Right hindlimb (tissue), 1 donor: ENCODE results near the gene DGKH.
"Not testable (repeated sequence)": the region's sequence is repeated elsewhere in the genome, so short reads cannot be mapped to it uniquely, and the experiment has no call there.

Experiments used
- DNase-seq: peaks from one replicate; pipeline ENCODE4 v3.0.0-alpha.2; 2018

The DGKH gene

DNA sequence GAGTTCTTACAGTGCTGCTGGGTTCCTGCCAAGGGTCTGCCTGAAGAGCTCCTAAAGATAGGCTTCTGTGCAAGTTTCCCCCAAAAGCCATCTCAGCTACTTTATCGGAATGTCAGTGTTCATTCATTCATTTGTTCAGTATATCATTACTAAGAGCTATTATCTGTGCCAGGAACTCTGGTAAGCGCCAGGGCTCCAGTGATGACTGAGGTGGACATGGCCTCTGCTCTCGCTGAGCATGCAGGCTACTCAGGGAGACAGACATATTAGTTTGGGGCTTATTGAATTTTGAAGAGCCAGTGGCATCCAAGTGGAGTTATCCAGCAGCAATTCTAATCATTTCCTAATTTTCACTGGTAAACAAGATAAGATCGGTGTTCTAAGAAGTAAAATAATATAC is 65.8 kb downstream of the DGKH start:
- DNase-seq: no peak

DNA sequence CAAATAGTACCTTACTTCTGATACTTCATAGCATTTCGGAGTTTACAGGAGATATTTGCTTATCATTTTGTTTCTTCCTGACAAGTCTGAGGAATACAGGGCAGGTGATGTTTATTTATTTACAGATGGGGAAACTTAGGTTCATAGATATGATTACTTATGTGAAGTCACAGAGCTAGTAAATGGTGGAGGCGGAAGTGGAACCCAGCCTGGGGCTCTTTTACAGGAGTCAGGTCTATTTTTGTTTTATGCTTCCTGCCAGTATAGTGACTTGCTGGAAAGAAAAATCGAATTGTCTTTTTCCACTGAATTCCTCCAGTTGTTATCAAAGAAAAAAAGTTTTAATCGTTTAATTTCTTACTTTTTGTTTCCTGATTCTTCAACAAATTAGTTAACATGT is 66.5 kb downstream of the DGKH start:
- DNase-seq: no peak

DNA sequence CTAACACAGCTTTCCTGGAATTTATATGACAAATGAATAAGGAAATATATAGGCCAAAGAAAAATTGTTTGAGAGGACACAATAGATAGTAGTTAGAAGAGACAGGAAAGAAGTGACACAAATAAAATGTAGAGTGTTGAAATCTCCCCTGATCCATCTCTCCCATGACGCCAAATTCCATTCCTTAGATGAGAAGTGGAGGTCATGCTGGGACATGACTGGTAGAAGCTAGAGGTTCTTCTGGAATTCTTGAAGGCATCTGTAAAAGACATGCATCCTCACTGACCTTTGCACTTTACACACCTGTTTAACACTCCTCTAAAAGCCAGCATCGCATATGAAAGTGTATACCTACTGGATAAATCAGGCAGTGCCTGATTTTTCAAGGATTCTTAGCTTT is 67.8 kb downstream of the DGKH start:
- DNase-seq: no peak

DNA sequence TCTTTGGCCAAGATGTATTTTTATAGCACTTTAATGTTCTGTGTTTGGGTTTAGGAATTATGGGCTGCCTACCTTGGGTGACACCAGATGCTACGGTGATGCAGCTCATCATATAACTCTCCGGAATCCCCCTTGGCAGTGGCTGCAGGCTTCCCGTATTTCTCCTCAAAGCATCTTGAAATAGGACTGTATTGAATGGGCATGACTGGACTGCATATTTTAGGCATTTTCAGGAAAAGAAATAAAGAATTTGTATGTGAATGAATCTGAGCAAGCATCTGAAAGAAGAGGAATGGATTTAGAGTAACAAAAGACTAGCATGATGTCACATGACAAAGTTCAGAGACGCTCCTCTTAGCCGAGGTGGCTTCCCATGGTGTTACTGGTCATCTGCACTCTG is 70.6 kb downstream of the DGKH start:
- DNase-seq: no peak

DNA sequence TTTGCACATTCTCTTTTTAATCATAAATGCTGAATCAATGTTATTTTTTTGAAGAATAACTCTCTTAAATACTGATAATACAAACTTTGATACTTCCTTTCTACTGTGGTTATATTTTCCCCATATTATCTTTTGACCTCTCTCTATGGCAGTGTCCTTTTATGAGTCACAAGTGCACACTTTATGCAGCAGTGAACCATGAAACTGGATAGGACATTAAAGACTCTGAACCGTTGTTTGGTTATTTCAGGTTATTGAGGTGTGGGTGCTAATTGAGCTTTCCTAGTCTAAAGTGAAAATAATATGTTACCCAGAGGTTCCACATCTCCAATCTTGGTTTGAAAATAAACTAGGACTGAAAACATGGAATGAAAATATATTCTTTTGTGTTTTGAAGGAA is 71.4 kb downstream of the DGKH start:
- no peak for DNase-seq

DNA sequence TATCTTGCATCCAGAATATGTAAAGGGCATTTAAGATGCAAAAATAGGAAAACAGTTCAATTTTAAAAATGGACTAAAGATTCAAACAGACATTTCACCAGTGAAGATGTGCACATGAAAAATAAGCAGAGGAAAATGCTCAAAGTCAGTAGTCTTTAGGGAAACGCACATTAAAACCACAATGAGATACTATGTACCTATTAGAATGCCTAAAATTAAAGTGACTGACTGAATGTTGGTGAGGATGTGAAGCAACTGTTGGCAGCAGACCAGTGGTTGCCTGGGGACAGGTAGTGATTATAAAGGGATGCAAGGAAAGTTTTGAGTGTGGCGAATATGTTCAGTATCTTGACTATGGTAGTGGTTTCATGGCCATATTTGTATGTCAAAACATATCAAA is 75.2 kb downstream of the DGKH start:
- no peak for DNase-seq

DNA sequence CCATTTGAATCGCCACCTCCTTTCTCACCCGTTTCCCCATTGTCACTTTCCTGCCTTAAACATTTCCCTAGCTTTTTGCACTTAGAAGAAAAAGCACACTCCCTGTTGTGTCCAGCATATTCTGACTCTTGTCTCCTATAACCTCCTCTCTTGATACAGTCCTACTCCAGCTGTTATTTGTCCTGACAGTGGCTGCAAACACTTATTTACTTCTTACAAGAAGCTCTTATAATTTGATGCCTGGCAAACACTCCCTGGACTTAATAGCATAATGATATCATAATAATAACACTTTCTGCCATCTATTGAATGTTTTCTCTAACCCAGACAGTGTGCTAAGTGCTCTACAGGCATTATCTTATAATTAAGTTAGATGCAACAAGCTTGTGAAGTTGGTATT is 76.6 kb downstream of the DGKH start:
- no peak for DNase-seq

DNA sequence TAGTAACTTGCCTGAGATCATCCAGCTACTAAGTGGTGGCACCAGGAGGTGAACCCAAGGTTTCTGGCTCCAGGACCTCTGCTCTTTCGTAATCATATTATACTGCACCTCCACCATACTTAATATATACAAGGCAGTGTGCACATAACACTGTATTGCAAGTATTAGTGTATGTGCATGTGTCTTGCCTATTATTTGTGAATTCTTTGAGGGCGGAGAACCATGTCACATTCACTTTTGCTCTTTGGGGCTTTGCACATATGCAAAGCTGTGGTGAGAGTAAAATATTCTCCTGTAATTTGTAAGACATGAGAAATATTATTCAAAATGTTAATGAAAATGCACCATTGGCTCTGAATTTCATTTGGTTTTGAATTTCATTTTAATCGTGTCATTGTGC is 78.6 kb downstream of the DGKH start:
- DNase-seq: no peak

DNA sequence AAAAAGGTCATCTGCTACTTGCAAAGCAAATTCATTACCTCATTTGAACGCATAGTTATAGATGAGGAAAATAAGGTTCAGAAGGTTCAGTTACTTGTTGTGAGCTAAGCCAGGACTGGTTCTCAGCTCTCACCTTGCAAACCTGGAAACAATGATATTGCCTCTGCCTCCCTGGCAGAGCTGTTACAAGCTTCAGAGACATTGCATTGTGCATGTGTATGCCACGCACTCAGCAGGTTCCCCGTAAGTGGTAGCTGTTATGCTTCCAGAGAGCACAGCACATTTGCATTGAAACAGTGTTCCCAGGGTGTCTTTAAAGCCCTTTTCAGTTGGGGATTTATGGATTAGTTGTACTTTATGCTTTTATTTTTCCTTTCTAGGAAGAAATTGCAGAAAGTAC is 80.6 kb downstream of the DGKH start:
- DNase-seq: no peak

DNA sequence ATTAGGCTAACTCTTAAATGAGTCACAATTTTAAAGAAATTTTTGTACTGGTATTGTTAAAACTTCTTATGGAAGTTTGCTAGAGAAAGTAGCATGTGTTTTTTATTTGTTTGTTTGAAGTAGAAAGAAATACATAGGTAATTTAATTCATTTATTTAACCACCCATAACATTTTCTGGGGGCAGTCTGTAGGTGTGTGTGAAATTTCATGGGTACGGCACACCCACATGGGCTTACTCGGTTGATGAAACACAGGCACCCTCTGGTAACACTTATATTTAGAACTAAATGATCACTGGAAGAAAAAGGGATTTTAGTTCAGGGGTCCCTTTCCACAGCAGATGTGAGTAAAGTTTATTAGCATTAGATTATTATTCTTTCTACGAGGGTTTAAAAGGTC is 88.1 kb downstream of the DGKH start:
- DNase-seq: no peak

DNA sequence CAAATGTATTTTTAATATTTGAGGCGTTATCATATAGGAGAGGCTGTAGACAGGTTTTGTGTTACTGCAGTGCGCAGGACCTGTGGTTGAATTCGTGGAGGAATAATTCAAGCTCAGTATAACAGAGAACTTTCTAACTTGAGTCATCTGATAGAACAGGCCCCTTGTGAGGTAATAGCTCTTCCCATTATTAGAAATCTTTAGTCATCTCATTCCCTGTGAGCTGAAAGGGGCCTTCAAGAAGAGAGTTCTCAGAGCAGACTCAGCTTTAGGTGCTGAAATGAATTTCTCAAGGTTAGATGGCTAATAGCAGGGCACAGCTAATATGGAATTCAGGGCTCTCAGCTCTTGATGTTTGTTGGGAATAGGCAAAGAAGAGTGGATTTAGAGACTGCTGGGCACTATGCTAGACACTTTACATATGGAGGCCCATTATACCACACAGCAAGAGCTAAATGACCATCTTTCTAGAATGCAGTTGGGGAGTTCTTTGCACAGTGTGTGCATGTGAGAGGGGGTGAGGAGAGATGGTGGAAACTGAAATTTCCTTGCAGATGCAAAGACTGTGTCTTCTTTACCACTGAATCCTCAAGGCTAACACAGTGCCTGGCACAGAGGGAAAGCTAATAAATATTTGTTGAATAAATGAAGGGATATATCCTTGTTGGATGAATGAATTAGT is 89.5 kb downstream of the DGKH start:
- DNase-seq: no peak

DNA sequence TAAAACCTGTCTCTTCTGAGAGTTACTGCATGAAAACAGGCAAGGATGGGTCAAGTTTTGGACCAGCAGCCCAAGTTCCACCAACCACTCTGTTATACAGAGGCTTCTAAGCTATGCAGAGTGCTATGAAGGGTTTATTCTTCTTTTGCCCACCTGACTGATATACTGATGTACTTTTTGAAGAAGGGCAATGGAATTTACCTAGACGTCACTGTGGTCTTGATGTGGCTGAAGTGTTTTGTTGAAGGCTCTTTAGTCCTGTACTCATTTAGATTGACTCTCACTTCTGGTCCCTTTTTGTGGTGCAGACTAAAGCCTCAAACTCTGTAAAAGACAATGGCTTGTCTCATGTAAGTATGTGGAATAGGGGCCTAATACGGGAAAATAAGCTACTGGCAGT is 92.0 kb downstream of the DGKH start:
- DNase-seq: no peak

DNA sequence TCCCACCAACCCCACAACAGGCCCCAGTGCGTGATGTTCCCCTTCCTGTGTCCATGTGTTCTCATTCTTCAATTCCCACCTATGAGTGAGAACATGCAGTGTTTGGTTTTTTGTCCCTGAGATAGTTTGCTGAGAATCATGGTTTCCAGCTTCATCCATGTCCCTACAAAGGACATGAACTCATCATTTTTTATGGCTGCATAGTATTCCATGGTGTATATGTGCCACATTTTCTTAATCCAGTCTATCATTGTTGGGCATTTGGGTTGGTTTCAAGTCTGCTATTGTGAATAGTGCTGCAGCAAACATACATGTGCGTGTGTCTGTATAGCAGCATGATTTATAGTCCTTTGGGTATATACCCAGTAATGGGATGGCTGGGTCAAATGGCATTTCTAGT is 92.6 kb downstream of the DGKH start:
- DNase-seq: not testable (repeated sequence)

DNA sequence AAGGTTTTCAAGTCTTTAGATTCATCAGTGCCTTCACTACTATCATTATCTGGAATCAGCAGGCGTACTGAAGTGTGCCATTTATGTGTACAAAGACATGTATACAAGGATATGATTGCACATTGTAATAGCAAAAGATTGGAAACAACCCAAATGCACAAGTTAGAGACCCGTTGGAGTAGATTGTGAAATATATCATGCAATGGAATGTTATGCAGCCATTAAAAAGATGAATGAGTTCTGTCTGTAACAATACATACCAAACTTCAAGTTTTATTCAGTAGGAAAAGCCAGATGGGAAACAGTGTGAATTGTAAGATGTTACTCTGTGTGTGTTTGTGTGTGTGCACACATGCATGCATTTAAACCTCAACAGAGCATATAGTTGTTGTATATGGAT is 97.9 kb downstream of the DGKH start:
- DNase-seq: no peak

DNA sequence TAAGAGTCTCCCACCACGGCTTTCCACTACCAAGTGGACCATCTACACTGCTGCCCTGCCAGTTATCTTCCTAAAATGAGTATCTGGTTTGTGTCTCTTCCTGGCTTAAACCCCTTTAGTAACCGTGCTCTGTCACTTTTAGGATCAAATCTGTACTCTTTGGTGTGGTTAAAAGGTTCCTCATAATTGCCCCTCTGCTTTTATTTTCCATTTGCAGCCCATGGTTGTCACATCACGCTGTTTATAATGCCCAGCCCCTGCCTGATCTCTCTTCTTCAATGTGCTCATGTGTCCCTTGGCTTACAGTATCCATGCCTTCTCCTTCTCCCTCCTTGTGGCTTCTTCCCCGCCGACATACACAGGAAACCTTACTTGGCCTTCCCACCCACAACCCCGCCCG is 100.1 kb downstream of the DGKH start:
- DNase-seq: no peak

DNA sequence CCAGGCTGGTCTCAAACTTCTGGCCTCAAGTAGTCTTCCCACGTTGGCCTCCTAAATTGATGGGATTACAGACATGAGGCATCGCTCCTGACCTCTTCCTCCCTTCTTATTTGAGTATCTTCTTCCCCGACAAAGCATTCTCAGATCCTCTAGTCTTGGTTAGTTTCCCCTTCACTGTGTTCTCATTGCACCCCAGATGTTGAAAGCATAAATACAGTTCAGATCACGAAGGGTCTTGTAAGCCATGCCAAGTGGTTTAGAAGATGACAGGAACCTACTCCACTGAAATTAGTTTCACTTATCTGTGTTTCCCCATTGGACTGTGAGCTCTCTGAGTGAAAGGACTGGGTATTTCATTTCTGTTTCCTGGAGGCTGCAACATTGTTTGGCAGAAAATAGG is 100.7 kb downstream of the DGKH start:
- DNase-seq: no peak

DNA sequence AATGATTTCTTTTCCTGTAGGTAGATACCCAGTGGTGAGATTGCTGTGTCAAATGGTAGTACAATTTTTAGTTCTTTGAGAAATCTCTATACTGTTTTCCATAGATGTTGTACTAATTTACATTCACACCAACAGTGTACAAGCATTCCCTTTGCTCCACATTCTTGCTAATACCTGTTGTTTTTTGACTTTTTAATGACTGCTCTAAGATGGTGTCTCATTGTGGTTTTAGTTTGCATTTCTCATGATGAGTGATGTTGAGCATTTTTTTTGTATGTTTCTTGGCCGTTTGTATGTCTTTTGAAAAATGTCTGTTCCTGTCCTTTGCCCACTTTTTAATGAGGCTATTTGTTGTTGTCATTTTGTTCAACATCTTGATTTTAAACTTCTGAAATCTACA is 103.3 kb downstream of the DGKH start:
- DNase-seq: no peak

DNA sequence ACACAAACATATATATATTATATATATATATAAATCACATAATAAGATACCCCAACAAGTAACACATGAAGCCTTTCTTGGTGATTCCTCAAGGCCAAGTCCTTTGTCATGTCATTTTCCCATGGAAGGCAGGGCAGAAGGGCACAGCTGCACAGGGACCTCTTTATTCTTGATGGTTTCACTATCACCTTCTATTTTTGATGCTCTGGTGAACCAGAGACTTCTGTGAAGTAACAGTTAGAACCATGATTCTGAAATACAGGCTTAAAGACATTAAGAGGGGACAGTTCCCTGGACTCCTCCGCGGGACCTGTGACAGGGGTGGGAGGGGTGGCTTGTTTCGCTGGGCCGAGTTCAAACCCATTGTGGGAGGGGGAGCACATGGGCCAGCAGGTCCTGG is 104.0 kb downstream of the DGKH start:
- no peak for DNase-seq

DNA sequence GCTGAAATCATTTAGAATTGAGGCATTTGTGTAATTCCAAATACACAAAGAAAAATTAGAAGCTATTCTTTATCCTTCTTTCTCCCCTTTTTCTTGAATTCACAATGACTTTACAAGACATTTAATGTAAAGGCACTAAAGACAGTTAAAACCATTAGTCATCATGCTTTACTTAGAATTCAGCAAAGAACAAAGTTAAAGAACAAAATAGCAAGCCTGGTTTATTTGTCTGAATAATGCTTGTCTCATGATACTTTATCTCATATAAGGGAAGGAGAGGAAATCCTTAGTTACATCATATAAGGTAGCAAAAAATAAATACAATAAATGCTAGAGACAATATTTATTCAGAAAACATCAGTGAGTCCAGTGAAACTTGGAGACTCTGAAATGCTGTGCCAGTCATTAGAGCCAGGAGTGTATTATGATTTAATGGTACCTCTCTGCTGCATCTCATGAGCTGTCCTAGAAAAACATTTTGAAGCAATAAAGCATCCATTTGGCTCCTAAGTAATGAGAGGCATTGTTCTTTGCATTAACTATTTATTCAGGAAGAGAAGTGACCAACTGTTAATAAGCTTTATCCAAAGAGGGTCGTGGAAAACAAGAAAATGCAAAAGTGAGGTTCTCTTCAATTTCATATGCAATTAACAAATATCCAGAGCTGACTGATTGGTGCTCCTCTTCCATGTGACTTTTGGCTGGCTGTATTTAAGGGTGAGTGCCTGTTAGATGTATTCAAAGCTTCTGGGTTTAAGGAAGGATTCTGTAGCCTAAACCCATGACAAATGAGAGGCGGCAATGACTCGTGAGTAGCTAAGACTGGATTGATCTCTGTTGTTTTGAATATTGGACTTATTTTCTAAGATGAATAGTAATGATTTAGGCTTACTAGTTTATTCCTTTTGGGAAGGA is 105.0 kb downstream of the DGKH start:
- no peak for DNase-seq

DNA sequence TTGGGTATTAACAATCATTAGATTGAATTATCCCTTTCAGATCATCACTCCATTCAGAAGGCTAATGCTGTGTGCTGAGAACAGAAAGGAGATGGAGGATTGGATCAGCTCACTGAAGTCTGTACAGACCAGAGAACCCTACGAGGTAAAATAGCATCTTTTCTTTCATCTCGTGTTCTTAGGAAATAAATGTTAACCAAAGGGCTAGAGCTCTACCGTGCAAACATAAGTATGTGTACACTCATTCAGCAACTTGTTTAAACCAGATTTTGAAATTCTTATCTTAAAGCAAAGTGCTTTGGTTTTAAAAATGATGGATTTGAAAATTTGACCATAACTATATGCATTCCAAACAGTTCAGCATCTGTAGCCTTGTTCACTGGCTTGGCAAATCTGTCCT is 106.8 kb downstream of the DGKH start:
- DNase-seq: no peak

DNA sequence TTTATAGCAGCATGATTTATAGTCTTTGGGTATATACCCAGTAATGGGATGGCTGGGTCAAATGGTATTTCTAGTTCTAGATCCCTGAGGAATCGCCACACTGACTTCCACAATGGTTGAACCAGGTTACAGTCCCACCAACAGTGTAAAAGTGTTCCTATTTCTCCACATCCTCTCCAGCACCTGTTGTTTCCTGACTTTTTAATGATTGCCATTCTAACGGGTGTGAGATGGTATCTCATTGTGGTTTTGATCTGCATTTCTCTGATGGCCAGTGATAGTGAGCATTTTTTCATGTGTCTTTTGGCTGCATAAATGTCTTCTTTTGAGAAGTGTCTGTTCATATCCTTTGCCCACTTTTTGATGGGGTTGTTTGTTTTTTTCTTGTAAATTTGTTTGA is 114.9 kb downstream of the DGKH start:
- DNase-seq: not testable (repeated sequence)

DNA sequence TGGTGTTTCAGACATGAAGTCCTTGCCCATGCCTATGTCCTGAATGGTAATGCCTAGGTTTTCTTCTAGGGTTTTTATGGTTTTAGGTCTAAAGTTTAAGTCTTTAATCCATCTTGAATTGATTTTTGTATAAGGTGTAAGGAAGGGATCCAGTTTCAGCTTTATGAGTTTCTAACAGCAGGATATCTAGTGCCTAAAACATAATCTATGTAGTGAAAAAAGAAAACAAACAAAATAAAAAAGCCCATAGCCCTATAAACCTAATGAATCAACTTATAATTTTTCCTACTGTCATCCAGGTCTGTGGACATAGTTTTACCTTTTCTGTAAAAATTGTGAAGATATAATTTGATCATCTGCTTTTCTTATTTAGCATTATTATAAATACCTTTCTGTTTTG is 115.5 kb downstream of the DGKH start:
- not testable (repeated sequence) for DNase-seq

DNA sequence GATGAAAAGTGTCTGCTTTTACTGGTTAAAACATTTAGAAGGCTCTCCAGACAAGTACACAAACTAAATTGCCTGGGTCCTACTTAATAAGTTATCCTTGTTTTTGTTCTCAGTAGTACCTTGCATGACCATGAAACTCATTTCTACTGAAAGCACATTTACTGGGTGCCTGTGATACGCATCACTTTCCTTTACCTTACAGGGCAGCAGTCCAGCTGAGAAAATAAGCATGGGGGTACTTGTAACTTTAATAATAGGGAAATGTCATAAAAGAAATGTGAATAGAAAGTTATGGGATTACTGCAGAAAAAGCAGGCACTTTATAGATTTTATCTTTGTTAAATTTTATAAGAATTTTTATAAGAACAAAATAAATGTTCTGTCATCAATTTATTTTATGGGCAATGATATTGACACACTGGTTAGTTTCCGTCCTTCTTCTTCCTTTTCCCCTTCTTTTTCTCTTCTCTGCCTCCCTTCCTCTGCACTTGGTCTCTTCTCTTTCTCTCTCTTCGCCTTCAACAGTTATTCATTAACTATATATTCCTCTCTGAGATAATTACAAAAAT is 116.2 kb downstream of the DGKH start:
- DNase-seq: no peak

DNA sequence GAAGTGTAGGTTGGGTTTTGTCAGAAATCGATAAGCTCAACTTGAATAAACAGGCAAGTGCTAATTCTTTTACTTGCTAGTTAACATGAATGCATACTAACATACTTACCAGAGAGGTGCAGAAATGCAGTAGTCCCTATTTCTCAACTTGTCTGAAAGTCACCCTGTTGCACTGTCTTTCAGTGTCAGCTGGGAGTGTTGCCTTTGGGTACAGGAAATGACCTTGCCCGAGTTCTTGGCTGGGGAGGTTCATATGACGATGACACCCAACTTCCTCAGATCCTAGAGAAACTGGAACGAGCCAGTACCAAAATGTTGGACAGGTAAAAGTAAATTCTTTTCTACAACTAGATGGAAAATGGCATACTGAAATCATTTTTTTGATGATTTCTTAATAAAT is 120.0 kb downstream of the DGKH start:
- DNase-seq: no peak
